Stimulated activated CD4-positive, alpha-beta T cell treated with anti-CD3 and anti-CD28 coated beads, Interleukin-12 subunit alpha, Interleukin-12 subunit beta, amount 100 ng/mL, for 24 hours (primary cell): Measurements from ENCODE around the gene RAPGEF6.
"Not testable (repeated sequence)": the region's sequence is repeated elsewhere in the genome, so short reads cannot be mapped to it uniquely, and the experiment has no call there.

Experiments used
- DNase-seq, 2 experiments: peaks; one replicate each; pipeline ENCODE4 v3.0.0-alpha.2; 2020; ENCODE audit warnings: low read depth in 2 of 2

Gene RAPGEF6

GRCh38 chr5:131640043-131640856 lies 5.2 kb upstream of the RAPGEF6 start:
- peak; percentile 26 to 36 for DNase-seq

- no peak for DNase-seq
Measured at GRCh38 chr5:131639148-131639547, 4.1 kb upstream of the RAPGEF6 start.

- DNase-seq, result no peak
Measured at GRCh38 chr5:131637694-131638093, 2.7 kb upstream of the RAPGEF6 start.

GRCh38 chr5:131635684-131636572 lies 899 bp upstream of the RAPGEF6 start:
- no peak for DNase-seq

GRCh38 chr5:131634666-131634995 lies 398 bp downstream of the RAPGEF6 start:
- DNase-seq, result peak in 1 of 2 experiments; percentile 47

GRCh38 chr5:131634238-131634637 lies 791 bp downstream of the RAPGEF6 start:
- DNase-seq, result no peak

GRCh38 chr5:131633830-131634229 lies 1.2 kb downstream of the RAPGEF6 start:
- no peak for DNase-seq

- no peak for DNase-seq
Measured at GRCh38 chr5:131630963-131631350, 4.1 kb downstream of the RAPGEF6 start.

GRCh38 chr5:131630208-131630962 lies 4.6 kb downstream of the RAPGEF6 start:
- no peak for DNase-seq

- DNase-seq, result no peak
Measured at GRCh38 chr5:131628990-131629389, 6.0 kb downstream of the RAPGEF6 start.

GRCh38 chr5:131627207-131627865 lies 7.7 kb downstream of the RAPGEF6 start:
- DNase-seq, result no peak

GRCh38 chr5:131622633-131623032 lies 12.4 kb downstream of the RAPGEF6 start:
- DNase-seq, result no peak

- not testable (repeated sequence) for DNase-seq
Measured at GRCh38 chr5:131621164-131621563, 13.9 kb downstream of the RAPGEF6 start.

- DNase-seq, result no peak
Measured at GRCh38 chr5:131619102-131619501, 15.9 kb downstream of the RAPGEF6 start.

GRCh38 chr5:131617140-131617822 lies 17.7 kb downstream of the RAPGEF6 start:
- no peak for DNase-seq

GRCh38 chr5:131615957-131616356 lies 19.1 kb downstream of the RAPGEF6 start:
- DNase-seq, result no peak

- no peak for DNase-seq
Measured at GRCh38 chr5:131613423-131613822, 21.6 kb downstream of the RAPGEF6 start.

- no peak for DNase-seq
Measured at GRCh38 chr5:131611064-131611381, 24.0 kb downstream of the RAPGEF6 start.

GRCh38 chr5:131610198-131611063 lies 24.6 kb downstream of the RAPGEF6 start:
- no peak for DNase-seq

GRCh38 chr5:131609774-131610173 lies 25.3 kb downstream of the RAPGEF6 start:
- no peak for DNase-seq
